HG02642 (cell line): Measurements from ENCODE around the gene VTI1A.

Experiments used
- ATAC-seq: cut with Tn5 transposase; IDR thresholded peaks from one replicate; pipeline ENCODE4 v1.9.1; 2021; ENCODE audit warnings: mild to moderate bottlenecking; ENCODE audit not compliant: unreplicated experiment, poor library complexity

Gene VTI1A

DNA sequence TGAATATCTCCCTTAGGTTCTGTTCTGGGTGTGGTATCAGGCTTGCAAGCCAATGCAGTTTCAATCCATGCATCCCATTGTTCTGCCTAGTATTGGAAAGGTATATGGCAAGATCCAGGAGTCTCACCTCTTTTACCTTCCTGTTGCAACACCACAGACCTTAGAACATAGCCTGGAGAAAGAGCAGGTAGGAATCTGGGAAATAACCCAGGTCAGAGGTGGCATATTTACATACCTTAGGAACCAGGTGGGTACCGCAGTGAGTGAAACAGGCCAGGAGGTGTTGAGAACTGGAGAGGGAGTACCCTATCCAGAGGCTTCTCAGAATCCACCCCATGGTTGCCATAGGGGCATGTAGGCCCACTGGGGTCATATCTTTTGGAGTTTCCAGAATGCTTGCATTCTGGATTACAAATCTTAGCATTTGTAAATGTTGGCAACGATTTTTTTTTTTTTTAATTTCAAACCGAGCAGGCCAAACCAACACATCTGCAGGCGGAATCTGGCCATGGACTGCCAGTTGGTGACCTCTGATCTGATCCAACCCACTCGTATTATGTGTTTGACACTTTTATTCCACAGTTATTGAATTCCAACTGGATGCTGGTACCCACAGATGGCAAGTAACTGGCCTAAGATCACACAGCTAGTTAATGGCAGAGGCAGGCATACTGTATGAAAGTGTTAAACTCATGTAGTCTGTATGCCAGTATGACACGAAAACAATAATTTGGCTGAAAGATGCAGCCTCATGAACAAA lies 322.8 kb downstream of the VTI1A start:
- no peak for ATAC-seq

DNA sequence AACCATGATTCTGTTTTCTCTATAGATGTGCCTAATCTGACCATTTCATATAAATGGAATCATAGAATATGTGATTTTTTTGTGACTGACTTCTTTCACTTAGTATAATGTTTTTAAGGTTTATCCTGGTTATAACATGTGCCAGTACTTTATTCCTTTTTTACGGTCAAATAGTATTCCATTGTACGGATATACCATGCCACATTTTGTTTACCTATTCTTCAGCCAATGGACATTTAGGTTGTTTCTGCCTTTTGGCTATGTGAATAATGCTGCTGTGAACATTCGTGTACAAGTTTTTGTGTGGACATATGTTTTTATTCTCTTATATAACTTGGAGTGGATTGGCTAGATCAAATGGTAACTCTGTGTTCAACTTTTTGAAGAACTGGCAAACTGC lies 324.7 kb downstream of the VTI1A start:
- ATAC-seq = no peak

DNA sequence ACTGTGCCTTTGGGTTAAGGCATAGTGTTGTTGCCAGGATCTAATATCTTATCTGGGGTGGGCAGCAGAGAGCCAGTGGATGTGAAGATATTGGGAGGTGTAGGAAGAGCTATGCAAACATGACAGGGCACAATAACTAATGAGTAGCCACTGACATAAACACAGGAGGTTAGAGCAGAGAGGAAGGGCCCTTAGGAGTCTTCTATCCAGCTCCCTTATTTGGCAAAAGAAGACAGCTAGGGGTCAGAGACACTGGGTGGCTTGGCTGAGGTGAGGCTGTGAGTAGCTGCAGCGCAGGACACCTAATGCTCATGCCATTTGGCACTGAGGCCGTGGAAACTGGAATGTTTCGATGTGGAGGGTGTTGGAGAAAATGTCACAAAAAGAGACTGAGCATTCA lies 326.8 kb downstream of the VTI1A start:
- no peak for ATAC-seq

DNA sequence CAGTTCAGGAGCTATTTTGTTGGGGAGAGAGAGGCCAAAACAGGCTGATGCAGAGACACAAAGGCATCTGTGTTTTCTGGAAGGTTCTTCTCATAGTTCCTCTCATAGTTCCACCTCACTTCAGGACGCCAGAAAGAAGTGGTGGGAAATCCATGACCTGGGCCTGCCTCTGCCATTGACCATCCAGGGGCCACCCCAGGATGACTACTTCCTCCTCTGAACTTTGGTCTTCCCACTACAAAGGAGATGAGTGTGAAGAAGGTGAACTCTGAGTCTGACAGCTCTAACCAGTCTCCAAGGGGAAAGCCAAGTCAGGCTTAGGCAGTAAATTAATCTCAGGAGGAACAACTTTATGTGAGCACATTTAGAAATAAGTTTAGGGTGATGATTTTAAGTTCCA lies 327.2 kb downstream of the VTI1A start:
- ATAC-seq = no peak

DNA sequence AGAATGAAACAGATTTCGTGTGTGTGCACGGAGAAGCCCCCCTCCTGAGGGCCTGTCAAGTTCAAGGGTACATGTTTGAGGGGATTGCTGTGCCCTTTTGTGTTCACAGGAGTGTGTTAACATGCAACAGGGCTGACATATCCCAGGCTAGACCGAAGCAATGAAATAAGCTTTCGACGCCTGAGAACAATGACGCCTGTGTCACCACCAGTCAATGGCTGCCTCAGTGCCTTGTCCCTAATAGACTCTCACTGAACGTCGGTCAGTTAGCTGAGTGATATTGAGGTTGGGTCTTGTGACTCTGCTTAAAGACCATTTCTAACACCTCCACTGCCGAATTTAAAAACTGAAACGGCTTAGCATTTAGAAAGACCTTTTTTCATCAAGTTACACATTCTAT lies 327.8 kb downstream of the VTI1A start:
- no peak for ATAC-seq

DNA sequence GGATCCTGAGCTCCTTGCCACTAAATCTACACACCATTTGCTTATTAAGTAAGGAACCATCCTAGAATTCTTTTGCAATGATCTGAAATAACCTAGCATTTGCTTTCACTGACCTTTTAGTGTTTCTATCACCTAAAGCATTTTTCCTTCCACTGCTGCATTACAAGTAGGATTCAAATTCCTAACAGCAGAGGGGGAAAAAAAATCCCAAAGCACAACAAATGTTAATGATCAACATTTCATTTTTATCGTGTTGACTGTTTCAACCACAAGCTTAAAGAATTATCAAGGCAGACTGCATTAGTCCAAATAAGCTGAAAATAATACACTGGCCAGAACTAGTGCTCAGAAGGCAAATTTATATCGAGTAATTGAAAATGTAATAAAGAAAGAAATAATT lies 328.4 kb downstream of the VTI1A start:
- ATAC-seq = no peak

DNA sequence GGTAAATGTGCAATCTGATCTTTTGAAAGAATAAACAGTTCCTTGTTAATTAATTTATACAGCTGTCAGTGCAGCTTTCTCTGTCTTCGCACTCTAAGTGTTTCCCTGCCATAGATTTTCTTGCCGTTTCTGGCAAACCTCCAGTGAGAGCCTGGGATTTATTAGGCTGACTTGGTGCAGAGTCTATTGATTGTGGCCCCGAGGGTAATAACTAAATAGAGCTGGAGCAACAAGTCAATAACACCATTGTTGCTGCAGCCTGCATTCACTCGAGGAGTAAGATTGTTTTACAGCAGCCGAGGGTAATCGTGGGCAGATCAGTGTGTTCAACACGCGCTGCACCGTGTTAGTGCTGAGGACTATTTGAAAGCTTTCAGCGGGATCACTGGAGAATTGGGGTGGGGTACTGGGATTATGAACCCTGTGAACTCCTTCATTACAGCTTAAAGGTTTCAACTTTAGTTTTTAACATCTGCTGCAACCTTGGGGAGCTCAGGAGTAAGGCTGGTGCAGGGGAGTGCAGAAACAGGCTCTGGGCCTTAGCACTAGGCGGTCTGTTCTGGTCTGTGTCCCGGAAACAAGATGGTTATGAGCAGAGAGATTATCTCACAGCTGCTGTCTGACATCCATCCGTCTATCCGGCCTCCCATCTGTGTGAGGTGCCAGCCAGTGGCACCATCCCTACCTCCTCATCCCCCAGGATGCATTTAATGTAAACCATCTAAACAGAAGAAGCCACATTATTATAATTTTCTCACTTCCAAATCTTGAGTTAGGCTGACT lies 329.1 kb downstream of the VTI1A start:
- no peak for ATAC-seq

DNA sequence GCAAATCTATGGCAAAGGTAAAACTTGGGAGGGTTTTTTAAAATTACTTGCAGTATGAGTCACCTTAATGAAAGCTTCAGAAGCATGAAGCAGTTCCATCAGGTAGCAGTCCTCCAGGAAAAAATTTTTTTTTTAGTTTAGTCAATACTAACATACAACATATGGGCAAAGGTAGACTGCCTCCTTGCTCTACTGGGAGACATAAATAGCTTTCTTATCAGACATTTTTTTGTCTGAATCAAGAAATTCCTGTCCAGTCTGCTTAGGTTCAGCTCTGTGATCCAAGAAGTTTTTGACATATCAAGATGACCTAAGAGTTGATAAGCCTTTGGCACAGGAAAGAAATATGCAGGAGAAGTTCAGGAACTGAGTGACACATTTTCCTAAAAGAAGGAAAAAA lies 331.6 kb downstream of the VTI1A start:
- no peak for ATAC-seq

DNA sequence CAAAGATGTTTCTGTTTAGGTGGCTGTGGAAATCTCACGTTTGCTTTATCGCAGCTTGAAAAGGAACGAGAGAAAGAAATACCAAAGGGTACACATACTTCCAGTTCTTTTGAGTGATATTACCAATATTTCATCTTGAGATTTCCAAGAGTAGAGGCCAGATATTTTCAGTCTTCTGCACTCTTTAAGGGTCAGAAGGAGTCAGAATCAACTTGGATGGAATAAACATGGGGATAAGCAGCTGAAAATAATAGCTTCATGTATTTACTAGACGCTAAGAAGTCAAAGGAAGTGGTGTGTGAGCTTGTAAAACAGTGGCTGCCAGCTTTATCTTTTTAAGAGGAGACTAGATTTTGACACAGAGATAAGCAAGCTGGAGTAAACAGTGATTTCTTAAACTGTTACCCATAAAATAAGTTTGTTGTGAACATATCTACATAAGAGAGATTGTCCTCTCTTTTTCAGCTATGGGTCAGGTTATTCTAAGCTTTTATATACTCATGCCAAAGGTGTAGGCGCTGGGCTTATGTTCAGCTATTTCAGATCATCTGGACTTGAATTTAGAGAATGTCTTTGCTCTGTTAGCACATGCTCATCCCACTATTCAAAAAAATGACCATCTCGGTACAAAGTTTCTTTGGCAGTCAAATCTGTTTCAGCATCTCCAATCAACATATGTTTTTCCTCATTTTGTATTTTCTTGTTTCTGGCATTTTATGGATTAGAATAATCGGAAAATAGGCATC lies 332.2 kb downstream of the VTI1A start:
- no peak for ATAC-seq

DNA sequence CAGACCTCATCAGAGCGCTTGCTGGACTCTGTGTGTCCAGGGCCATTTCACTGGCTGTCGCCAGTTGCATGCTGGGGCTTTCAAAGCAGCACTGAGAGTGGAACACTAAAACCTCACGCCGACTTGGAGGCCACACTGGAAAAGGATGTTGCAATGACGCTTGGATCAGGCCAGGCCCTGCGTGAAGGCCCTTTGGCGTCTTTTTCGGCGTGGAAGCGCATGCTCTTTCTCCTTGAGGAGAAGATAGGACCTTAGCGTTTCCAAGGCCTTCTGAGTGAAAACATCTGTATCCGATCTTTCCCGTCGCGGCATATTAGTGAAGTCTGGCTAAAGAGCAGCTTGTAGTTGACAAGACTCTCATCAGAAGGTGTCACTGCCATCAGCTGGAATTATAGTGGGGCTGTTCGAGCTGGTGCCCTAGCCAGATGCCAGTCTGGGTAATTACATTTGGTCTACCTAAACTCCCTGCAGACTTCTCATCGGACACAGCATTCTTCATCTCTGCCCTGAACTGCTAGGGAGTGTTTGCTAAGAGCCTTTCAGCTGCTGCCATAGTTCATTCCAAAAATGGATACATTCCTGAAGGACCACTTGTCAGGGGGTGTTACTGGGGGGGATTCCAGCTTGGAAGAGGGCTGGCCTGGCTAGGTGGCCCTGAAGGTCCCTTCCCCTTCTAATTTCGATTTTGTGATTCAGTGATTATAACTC lies 335.3 kb downstream of the VTI1A start:
- no peak for ATAC-seq

DNA sequence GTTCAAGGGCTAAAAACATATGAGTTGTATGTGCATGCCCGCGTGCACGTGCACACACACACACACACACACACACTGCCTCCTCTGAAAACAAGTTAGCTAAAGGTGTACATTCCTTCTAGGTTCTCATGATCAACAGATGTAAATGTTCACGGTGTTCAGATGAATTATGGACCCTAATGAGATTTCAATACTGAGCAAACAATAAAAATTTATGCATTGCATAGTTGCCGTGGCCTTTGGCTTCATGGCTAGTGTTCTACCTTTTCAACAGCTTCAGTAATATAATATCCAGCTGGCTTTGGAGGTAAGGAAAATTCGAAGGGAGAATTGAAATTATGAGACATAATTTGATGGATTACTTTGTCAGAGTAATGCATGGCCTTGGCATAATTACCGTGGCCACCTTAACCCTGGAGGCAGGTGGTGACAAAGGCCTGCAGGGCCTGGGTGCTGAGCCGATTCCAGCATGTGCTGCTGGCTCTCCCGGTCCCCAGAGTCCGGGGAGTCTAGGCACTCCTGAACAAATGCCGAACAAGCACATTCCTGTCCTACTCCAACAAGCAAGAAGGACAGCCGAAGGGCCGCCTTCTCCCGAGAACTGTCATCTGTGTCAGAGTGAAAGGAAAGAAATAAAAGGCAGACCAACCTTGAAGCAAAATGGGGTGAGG lies 336.5 kb downstream of the VTI1A start:
- ATAC-seq = no peak

DNA sequence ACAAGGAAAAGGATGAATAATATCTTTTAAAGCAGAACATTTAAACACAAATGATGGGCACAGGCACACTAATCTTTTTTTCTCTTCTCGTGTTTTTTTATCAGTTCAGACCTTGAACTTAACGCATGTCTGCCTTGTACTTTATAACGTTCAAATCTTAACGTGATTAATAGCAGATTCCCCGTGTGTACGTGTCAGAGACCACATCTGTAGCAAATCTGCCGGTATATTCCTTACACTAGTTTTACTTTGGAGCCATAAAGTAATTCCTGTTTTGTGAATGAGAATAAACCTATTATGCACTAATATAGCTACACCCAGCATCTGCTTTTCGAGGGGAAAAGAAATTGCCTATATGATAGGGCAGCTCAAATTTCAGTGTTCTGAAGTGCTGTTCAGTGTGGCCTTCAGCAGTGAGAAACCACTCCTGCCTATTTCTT lies 337.0 kb downstream of the VTI1A start:
- no peak for ATAC-seq

DNA sequence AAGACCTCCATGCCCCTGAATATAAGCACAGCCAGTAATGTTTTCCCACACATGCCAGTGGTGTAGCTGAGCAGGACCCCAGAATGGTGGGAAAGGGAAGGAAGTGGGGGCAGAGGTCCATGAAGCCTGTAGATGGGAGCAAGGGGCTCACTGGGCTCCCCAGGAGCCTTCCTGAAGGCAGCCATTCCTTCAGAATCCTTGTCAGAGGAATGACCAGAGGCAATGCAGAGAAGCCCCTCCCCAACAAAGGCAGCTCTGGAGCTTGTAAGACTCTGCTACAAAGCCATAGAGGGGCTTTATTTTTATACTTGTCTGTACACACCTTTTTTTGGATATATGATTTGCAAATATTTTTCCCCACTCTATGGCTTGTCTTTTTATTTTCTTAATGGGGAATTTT lies 338.1 kb downstream of the VTI1A start:
- ATAC-seq = no peak

DNA sequence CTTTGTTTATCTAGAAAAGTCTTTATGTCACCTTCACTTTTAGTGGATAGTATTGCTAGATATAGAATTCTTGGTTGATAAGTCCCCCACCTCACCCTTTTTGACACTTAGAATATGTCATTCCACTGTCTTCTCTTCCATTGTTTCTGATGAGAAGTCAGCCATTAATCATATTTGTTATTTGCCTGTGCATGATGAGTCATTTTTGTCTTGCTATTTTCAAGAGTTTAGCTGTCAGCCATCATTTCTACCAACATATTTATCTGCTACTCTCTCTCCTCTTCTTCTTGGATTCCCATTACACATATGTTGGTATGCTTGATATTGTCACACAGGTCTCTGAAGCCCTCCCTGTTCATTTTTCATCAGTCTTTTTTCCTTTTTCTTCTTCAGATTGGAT lies 342.2 kb downstream of the VTI1A start:
- ATAC-seq = no peak

DNA sequence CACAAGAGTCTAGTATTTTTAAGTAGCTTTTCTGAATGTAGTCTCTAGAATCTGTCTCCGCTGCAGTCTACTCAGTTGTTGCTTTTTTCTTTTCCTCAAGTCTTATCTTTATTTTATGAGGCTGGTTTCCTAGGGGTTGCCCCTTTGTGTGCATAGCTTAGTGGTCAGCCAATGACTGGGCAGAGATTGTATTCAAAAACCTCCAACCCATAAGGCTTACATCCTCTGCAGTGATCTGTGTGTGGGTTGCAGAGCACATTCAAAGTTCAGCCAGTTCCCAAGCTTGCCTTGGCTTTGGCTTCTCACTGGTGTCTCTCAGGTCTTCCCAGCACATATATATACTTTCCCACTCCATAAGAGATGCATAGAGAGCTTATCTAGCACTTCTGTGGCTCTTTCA lies 343.0 kb downstream of the VTI1A start:
- no peak for ATAC-seq

DNA sequence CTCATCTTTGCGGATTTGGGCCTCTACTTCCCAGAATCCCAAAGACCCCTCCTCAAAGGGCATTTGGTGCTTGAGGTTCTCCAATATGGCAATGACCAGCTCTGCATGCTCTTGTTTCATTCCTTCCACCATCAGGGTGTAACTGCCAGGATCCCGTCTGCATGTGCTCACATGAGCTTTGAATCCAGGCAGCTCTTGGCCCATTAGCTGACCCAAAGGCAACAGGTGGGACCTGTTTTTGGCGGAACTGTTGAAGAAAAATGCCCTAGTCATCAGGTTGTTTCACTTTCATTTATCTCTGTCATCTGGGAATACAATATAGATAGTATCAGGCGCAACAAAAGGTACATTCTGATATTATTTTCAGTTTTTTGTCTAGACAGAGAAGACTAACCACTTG lies 343.9 kb downstream of the VTI1A start:
- no peak for ATAC-seq

DNA sequence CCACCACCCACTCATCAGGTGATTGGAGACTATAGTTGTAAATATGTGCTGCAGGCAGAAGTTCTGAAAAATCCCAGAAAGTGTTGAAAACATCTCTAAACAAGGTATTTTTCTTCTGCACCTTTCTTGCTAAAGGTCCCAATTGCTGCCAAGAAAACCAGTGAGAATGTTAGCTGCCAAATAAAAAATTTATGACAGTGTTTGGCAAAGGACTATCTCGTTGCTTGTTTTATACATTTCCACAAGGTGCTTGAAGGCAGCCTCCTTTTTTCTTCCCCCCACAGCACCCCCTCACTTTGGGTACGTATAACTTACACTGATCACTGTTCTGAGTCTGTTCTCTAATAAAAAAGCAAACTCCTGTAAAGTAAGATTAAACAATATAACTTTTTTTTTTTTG lies 344.4 kb downstream of the VTI1A start:
- no peak for ATAC-seq

DNA sequence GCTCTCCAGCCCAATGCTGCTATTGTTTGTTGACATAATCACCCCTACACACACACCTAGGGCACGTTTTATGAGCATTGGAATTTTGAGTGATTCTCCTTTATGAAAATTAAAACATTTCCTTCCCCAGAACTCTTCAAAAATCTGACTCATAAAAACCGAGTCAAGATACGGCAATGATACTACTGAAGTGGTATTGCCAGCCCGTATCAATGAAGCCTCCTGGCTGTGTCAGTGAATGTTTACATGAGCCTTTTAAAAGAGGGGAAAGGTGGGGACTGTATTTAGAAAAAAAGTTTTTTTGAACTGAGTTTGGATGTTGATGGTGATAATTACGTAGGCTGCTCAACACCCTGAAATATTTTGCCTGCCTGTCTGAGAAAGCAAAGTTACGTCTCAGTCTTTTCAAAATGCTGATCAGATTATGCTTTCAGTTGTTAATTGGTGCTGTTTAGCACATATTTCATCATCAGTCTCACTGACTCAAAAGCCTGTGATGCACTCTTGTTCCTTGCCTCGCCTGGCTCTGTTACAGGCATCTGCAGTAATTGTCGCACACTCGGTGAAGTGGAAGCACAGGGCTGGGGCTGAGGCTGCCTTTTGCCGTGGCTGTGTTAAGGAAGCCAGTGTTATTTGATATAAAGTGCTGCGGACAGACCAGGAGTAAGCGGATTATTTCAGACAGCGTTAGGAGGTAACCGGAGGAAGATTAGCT lies 345.6 kb downstream of the VTI1A start:
- no peak for ATAC-seq

DNA sequence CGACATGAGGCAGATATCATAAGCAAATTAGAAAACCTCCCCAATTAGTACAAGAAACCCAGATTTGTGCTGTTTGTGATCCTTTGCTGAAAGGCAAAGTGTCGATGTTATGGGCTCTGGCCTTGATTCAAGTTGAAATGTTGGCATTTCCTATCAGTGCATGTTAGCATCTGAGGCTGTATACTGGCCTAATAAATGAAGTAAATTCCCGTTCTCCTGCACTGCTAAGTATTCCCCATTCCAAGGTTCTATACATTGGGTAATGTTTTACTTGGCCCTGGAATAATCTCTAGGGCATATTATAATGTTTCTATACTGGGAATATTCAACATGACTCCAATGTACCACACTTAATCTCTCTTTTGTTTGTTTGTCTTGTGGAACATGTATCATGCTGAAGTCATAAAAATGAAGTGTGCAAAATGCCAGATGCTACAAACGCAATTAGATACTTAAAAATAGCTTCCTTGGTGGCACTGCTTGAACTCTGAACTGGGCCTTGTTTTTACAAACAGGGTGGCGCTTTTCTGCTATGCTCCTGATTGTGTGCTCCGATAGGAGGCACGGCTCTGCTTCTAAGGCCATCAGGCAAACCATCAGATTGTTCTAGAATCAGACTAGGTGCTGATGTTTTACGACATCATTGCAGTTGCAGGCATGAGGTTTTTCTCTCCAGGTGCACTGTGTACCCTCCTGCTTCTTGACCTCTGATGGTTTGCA lies 346.3 kb downstream of the VTI1A start:
- ATAC-seq = no peak
